Middle frontal gyrus (tissue), 1 donor: ENCODE measurements around the gene SH3BP4.

ENCODE experiments used
- DNase-seq: peaks from one replicate; pipeline ENCODE4 v3.0.0-alpha.2; 2015; ENCODE audit warnings: low spot score; ENCODE audit errors: extremely low spot score

Gene SH3BP4

GRCh38 chr2:234940527-234940926, 11.3 kb upstream of the SH3BP4 start:
- no peak for DNase-seq

- DNase-seq: no peak
Measured at GRCh38 chr2:234945339-234945873, 6.4 kb upstream of the SH3BP4 start.

GRCh38 chr2:234947556-234947955, 4.3 kb upstream of the SH3BP4 start:
- no peak for DNase-seq

GRCh38 chr2:234949762-234950434, 1.9 kb upstream of the SH3BP4 start:
- DNase-seq: no peak

- no peak for DNase-seq
Measured at GRCh38 chr2:234950435-234950729, 1.4 kb upstream of the SH3BP4 start.

- DNase-seq: no peak
Measured at GRCh38 chr2:234950730-234951663, 820 bp upstream of the SH3BP4 start.

- no peak for DNase-seq
Measured at GRCh38 chr2:234952270-234953115, 676 bp downstream of the SH3BP4 start.

- no peak for DNase-seq
Measured at GRCh38 chr2:234953116-234954031, 1.6 kb downstream of the SH3BP4 start.

- no peak for DNase-seq
Measured at GRCh38 chr2:234954551-234954992, 2.8 kb downstream of the SH3BP4 start.

GRCh38 chr2:234955091-234955591, 3.3 kb downstream of the SH3BP4 start:
- DNase-seq: no peak

GRCh38 chr2:234955971-234956509, 4.2 kb downstream of the SH3BP4 start:
- no peak for DNase-seq

- DNase-seq: no peak
Measured at GRCh38 chr2:234957834-234958135, 6.0 kb downstream of the SH3BP4 start.

GRCh38 chr2:234958311-234958710, 6.5 kb downstream of the SH3BP4 start:
- DNase-seq: no peak

GRCh38 chr2:234958746-234959395, 7.1 kb downstream of the SH3BP4 start:
- no peak for DNase-seq

- DNase-seq: no peak
Measured at GRCh38 chr2:234960175-234961088, 8.6 kb downstream of the SH3BP4 start.

GRCh38 chr2:234961784-234962183, 10.0 kb downstream of the SH3BP4 start:
- DNase-seq: no peak

GRCh38 chr2:234963773-234964615, 12.2 kb downstream of the SH3BP4 start:
- DNase-seq: no peak
